ENCODE measurements around the gene UGGT1. TPM values are rescaled to one million over a fixed set of nuclear protein-coding genes. Genes with fewer than 3 reads are reported as not detected.

The UGGT1 gene
- total RNA-seq, 1 donor from 2014 or later, result 68.0 TPM

DNA sequence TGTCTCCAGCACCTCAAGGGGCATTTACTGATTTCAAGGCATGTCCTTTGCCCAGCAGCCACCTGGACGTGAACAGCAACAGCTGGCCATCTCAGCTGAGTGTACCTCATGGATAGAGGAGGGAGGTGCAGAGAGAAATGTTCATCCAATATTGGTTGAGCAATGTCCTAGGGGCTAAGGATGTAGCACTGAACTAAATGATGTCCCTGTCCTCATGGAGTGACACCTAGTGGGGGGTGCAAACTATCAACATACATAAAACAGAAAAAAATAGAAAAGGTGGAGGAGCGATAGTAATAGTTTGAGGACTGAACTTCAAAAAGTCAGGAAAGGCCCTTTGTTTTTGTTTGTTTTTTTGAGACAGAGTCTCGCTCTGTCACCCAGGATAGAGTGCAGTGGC lies 4.8 kb upstream of the UGGT1 start:
- H3K36me3 ChIP-seq (ENCODE audit: insufficient read depth, low read length), result no peaks in the 10 kb centered on the region
- peaks cover 1% of the 10 kb centered on the region for H3K36me3 Mint-ChIP-seq (ENCODE audit: low read depth, unreplicated experiment)
- no peaks in the 10 kb centered on the region for H3K27me3 ChIP-seq (ENCODE audit: insufficient read depth, low read length)
- no peaks in the 10 kb centered on the region for H4K20me1 ChIP-seq (ENCODE audit: insufficient read depth, low read length)
- peaks cover 2% of the 10 kb centered on the region for H3K79me2 ChIP-seq (ENCODE audit: insufficient read depth, low read length)
- no peaks in the 10 kb centered on the region for H3K4me1 Mint-ChIP-seq (ENCODE audit: low read depth, unreplicated experiment)
- no peak overlapping the region for H3K27ac ChIP-seq (ENCODE audit: low read depth, low read length)
- DNase-seq (ENCODE audit: low read depth) (no peak), FAIRE-seq (no peak)
- no peak overlapping the region for H2AFZ ChIP-seq (ENCODE audit: low read depth, low read length)
- H3K4me2 ChIP-seq (ENCODE audit: low read length), result no peak overlapping the region
- peaks cover 3% of the 10 kb centered on the region for H3K27me3 Mint-ChIP-seq (ENCODE audit: low read depth, unreplicated experiment)
- H3K9ac ChIP-seq (ENCODE audit: low read length), result no peak overlapping the region
- peaks cover 2% of the 10 kb centered on the region for H3K9me3 Mint-ChIP-seq (ENCODE audit: unreplicated experiment)
- H3K4me3 Mint-ChIP-seq (ENCODE audit: unreplicated experiment), result no peak overlapping the region
- TF ChIP-seq, protein P1, sequence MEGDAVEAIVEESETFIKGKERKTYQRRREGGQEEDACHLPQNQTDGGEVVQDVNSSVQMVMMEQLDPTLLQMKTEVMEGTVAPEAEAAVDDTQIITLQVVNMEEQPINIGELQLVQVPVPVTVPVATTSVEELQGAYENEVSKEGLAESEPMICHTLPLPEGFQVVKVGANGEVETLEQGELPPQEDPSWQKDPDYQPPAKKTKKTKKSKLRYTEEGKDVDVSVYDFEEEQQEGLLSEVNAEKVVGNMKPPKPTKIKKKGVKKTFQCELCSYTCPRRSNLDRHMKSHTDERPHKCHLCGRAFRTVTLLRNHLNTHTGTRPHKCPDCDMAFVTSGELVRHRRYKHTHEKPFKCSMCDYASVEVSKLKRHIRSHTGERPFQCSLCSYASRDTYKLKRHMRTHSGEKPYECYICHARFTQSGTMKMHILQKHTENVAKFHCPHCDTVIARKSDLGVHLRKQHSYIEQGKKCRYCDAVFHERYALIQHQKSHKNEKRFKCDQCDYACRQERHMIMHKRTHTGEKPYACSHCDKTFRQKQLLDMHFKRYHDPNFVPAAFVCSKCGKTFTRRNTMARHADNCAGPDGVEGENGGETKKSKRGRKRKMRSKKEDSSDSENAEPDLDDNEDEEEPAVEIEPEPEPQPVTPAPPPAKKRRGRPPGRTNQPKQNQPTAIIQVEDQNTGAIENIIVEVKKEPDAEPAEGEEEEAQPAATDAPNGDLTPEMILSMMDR (IDR thresholded peaks at IDR 0.05; ENCODE audit: insufficient read depth, low read depth, low read length), result no peak
- no peak for TF ChIP-seq EZH2 (IDR thresholded peaks at IDR 0.05; ENCODE audit: insufficient read depth, low read length)
- H3K4me1 ChIP-seq (ENCODE audit: insufficient read depth, low read length), result no peaks in the 10 kb centered on the region
- no peak overlapping the region for H3K27ac Mint-ChIP-seq (ENCODE audit: unreplicated experiment)
- H3K4me3 ChIP-seq (ENCODE audit: insufficient read depth, low read depth, low read length), result no peak overlapping the region
- peaks cover 4% of the 10 kb centered on the region for H3K9me3 ChIP-seq (ENCODE audit: insufficient read depth, low read depth, low read length)

DNA sequence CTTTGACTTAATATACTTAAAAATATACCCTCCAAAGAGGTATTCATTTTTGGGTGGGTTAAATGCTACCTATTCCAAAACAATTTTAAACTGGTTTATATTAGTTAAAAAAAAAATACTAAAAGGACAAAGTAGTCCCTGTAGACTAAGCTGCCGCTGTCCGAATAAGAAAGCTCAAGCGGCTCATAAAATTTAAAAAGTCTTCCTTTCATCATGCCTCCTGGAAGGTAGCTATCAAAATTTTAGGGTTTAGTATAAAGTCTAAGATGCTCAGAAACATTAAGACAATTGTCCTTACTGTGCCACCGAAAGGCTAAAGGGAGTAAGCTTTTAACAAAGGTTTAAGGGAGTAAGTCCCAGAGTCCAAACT lies 440 bp upstream of the UGGT1 start:
- FAIRE-seq, result no peak
- H3K4me1 ChIP-seq (ENCODE audit: insufficient read depth, low read length), result peaks cover 4% of the 10 kb centered on the region
- no peaks in the 10 kb centered on the region for H3K4me1 Mint-ChIP-seq (ENCODE audit: low read depth, unreplicated experiment)
- H3K9me3 Mint-ChIP-seq (ENCODE audit: unreplicated experiment), result no peaks in the 10 kb centered on the region
- H3K27ac ChIP-seq (ENCODE audit: low read depth, low read length), result peak overlapping the region; percentile 83
- peaks cover 27% of the 10 kb centered on the region for H4K20me1 ChIP-seq (ENCODE audit: insufficient read depth, low read length)
- H3K9me3 ChIP-seq (ENCODE audit: insufficient read depth, low read depth, low read length), result no peaks in the 10 kb centered on the region
- peaks cover 5% of the 10 kb centered on the region for H3K36me3 ChIP-seq (ENCODE audit: insufficient read depth, low read length)
- H3K4me3 ChIP-seq (ENCODE audit: insufficient read depth, low read depth, low read length), result peak overlapping the region; percentile 99
- DNase-seq (ENCODE audit: low read depth), result no peak
- H2AFZ ChIP-seq (ENCODE audit: low read depth, low read length), result peak overlapping the region; percentile 89
- H3K36me3 Mint-ChIP-seq (ENCODE audit: low read depth, unreplicated experiment), result peaks cover 1% of the 10 kb centered on the region
- H3K27me3 Mint-ChIP-seq (ENCODE audit: low read depth, unreplicated experiment), result no peaks in the 10 kb centered on the region
- H3K4me3 Mint-ChIP-seq (ENCODE audit: unreplicated experiment), result peak overlapping the region; percentile 87
- TF ChIP-seq EZH2 (IDR thresholded peaks at IDR 0.05; ENCODE audit: insufficient read depth, low read length), result no peak
- TF ChIP-seq, protein P1 (IDR thresholded peaks at IDR 0.05; ENCODE audit: insufficient read depth, low read depth, low read length), result no peak
- peak overlapping the region; percentile 75 for H3K27ac Mint-ChIP-seq (ENCODE audit: unreplicated experiment)
- peak overlapping the region; percentile 97 for H3K9ac ChIP-seq (ENCODE audit: low read length)
- H3K4me2 ChIP-seq (ENCODE audit: low read length), result peak overlapping the region; percentile 93
- H3K27me3 ChIP-seq (ENCODE audit: insufficient read depth, low read length), result no peaks in the 10 kb centered on the region
- H3K79me2 ChIP-seq (ENCODE audit: insufficient read depth, low read length), result peaks cover 44% of the 10 kb centered on the region

DNA sequence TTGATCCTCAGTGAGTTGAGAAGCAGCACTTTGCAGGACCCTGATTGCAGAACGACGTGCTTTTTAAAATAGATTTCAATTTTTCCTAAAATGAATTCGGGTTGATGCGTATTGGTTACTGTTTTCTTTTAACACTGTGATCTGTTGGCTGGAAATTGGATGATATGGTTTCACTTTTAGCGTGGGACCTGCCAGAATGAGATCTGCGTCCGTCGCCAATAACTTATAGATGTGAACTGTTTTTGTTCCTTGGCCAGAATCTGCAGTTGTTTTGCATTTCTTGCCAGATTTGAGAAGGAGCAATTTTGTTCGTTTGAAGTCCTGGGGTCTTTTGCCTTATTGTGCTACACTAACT lies 703 bp downstream of the UGGT1 start:
- no peak for FAIRE-seq
- peaks cover 38% of the 10 kb centered on the region for H4K20me1 ChIP-seq (ENCODE audit: insufficient read depth, low read length)
- Mint-ChIP-seq H3K4me1 (ENCODE audit: low read depth, unreplicated experiment) (no peaks in the 10 kb centered on the region), H3K27me3 (ENCODE audit: low read depth, unreplicated experiment) (no peaks in the 10 kb centered on the region), H3K27ac (ENCODE audit: unreplicated experiment) (peak overlapping the region; percentile 7), H3K36me3 (ENCODE audit: low read depth, unreplicated experiment) (peaks cover 3% of the 10 kb centered on the region), H3K9me3 (ENCODE audit: unreplicated experiment) (no peaks in the 10 kb centered on the region), H3K4me3 (ENCODE audit: unreplicated experiment) (peak overlapping the region; percentile 87)
- peak overlapping the region; percentile 97 for H3K9ac ChIP-seq (ENCODE audit: low read length)
- peak overlapping the region; percentile 89 for H2AFZ ChIP-seq (ENCODE audit: low read depth, low read length)
- peak overlapping the region; percentile 83 for H3K27ac ChIP-seq (ENCODE audit: low read depth, low read length)
- DNase-seq (ENCODE audit: low read depth), result peak; percentile 14
- H3K27me3 ChIP-seq (ENCODE audit: insufficient read depth, low read length), result no peaks in the 10 kb centered on the region
- peaks cover 4% of the 10 kb centered on the region for H3K4me1 ChIP-seq (ENCODE audit: insufficient read depth, low read length)
- peaks cover 5% of the 10 kb centered on the region for H3K36me3 ChIP-seq (ENCODE audit: insufficient read depth, low read length)
- TF ChIP-seq, protein P1 (IDR thresholded peaks at IDR 0.05; ENCODE audit: insufficient read depth, low read depth, low read length), result no peak
- no peak for TF ChIP-seq EZH2 (IDR thresholded peaks at IDR 0.05; ENCODE audit: insufficient read depth, low read length)
- peak overlapping the region; percentile 99 for H3K4me3 ChIP-seq (ENCODE audit: insufficient read depth, low read depth, low read length)
- H3K4me2 ChIP-seq (ENCODE audit: low read length), result peak overlapping the region; percentile 93
- H3K79me2 ChIP-seq (ENCODE audit: insufficient read depth, low read length), result peaks cover 56% of the 10 kb centered on the region
- no peaks in the 10 kb centered on the region for H3K9me3 ChIP-seq (ENCODE audit: insufficient read depth, low read depth, low read length)
